ENCODE data around the gene SEC16A. TPM values are rescaled to one million over a fixed set of nuclear protein-coding genes. Genes with fewer than 3 reads are reported as not detected.
A peak's percentile ranks its signal among the peaks of the same experiment; 100 is the strongest.

Gene SEC16A
- total and polyA plus RNA-seq, 2 donors from 2014 or later = 37.0 to 67.1 TPM

- Histone ChIP-seq H3K9me3 (ENCODE audit: control insufficient read depth in 2 of 3, insufficient read depth in 1 of 3, low read length in 3 of 3) (no peaks in the 10 kb centered on the region), H3K4me3 (ENCODE audit: low read length in 3 of 3) (no peak overlapping the region), H3K27me3 (ENCODE audit: control insufficient read depth, insufficient read depth, low read length) (no peaks in the 10 kb centered on the region), H3K36me3 (ENCODE audit: control insufficient read depth in 2 of 3, insufficient read depth in 3 of 3, low read length in 3 of 3) (peaks cover 0 to 70% (median 51%) of the 10 kb centered on the region in 3 donors), H3K4me1 (ENCODE audit: control insufficient read depth in 2 of 3, insufficient read depth in 2 of 3, low read depth in 1 of 3, low read length in 3 of 3) (no peaks in the 10 kb centered on the region), H3K9ac (ENCODE audit: low read length in 3 of 3) (no peak overlapping the region), H3K27ac (ENCODE audit: low read depth in 2 of 2, low read length in 2 of 2) (no peak overlapping the region)
- intact Hi-C loops (cut with DNase I) = no loop called here
- no peak for TF ChIP-seq CTCF (IDR thresholded peaks at IDR 0.05; ENCODE audit: borderline replicate concordance, extremely low read depth, insufficient read depth)
- FAIRE-seq (no peak), DNase-seq (no peak)
These were observed 19.3 kb downstream of the SEC16A start for GRCh38 chr9:136463578-136463977.

GRCh38 chr9:136462664-136463063, 20.2 kb downstream of the SEC16A start:
- TF ChIP-seq CTCF (IDR thresholded peaks at IDR 0.05; ENCODE audit: borderline replicate concordance, extremely low read depth, insufficient read depth) = no peak
- intact Hi-C loops (cut with DNase I) = no loop called here
- Histone ChIP-seq H3K9me3 (ENCODE audit: control insufficient read depth in 2 of 3, insufficient read depth in 1 of 3, low read length in 3 of 3) (no peaks in the 10 kb centered on the region), H3K36me3 (ENCODE audit: control insufficient read depth in 2 of 3, insufficient read depth in 3 of 3, low read length in 3 of 3) (peaks cover 0 to 71% (median 52%) of the 10 kb centered on the region in 3 donors), H3K4me1 (ENCODE audit: control insufficient read depth in 2 of 3, insufficient read depth in 2 of 3, low read depth in 1 of 3, low read length in 3 of 3) (no peaks in the 10 kb centered on the region), H3K27me3 (ENCODE audit: control insufficient read depth, insufficient read depth, low read length) (no peaks in the 10 kb centered on the region), H3K4me3 (ENCODE audit: low read length in 3 of 3) (no peak overlapping the region), H3K9ac (ENCODE audit: low read length in 3 of 3) (no peak overlapping the region), H3K27ac (ENCODE audit: low read depth in 2 of 2, low read length in 2 of 2) (no peak overlapping the region)
- FAIRE-seq = no peak
- DNase-seq = no peak

- Histone ChIP-seq H3K9ac (ENCODE audit: low read length in 3 of 3) (no peak overlapping the region), H3K9me3 (ENCODE audit: control insufficient read depth in 2 of 3, insufficient read depth in 1 of 3, low read length in 3 of 3) (no peaks in the 10 kb centered on the region), H3K27me3 (ENCODE audit: control insufficient read depth, insufficient read depth, low read length) (no peaks in the 10 kb centered on the region), H3K4me1 (ENCODE audit: control insufficient read depth in 2 of 3, insufficient read depth in 2 of 3, low read depth in 1 of 3, low read length in 3 of 3) (no peaks in the 10 kb centered on the region), H3K4me3 (ENCODE audit: low read length in 3 of 3) (no peak overlapping the region), H3K36me3 (ENCODE audit: control insufficient read depth in 2 of 3, insufficient read depth in 3 of 3, low read length in 3 of 3) (peaks cover 0 to 73% (median 56%) of the 10 kb centered on the region in 3 donors), H3K27ac (ENCODE audit: low read depth in 2 of 2, low read length in 2 of 2) (no peak overlapping the region)
- TF ChIP-seq CTCF (IDR thresholded peaks at IDR 0.05; ENCODE audit: borderline replicate concordance, extremely low read depth, insufficient read depth) = no peak
- intact Hi-C loops (cut with DNase I) = no loop called here
- peak in 1 of 5 donors; percentile 69 for DNase-seq
- FAIRE-seq = no peak
These were observed 22.0 kb downstream of the SEC16A start for GRCh38 chr9:136460772-136461325.

GRCh38 chr9:136459425-136459824, 23.4 kb downstream of the SEC16A start:
- FAIRE-seq = no peak

More at GRCh38 chr9:136459425-136459824, 23.4 kb downstream of the SEC16A start:
- no peak for TF ChIP-seq CTCF (IDR thresholded peaks at IDR 0.05; ENCODE audit: borderline replicate concordance, extremely low read depth, insufficient read depth)
- Histone ChIP-seq H3K4me1 (ENCODE audit: control insufficient read depth in 2 of 3, insufficient read depth in 2 of 3, low read depth in 1 of 3, low read length in 3 of 3) (no peaks in the 10 kb centered on the region), H3K9ac (ENCODE audit: low read length in 3 of 3) (no peak overlapping the region), H3K27ac (ENCODE audit: low read depth in 2 of 2, low read length in 2 of 2) (no peak overlapping the region), H3K27me3 (ENCODE audit: control insufficient read depth, insufficient read depth, low read length) (no peaks in the 10 kb centered on the region), H3K9me3 (ENCODE audit: control insufficient read depth in 2 of 3, insufficient read depth in 1 of 3, low read length in 3 of 3) (no peaks in the 10 kb centered on the region), H3K4me3 (ENCODE audit: low read length in 3 of 3) (no peak overlapping the region), H3K36me3 (ENCODE audit: control insufficient read depth in 2 of 3, insufficient read depth in 3 of 3, low read length in 3 of 3) (peaks cover 0 to 78% (median 60%) of the 10 kb centered on the region in 3 donors)
- intact Hi-C loops (cut with DNase I) = no loop called here
- DNase-seq = no peak
